Measurements from ENCODE around the gene BAZ2A.
A peak's percentile ranks its signal among the peaks of the same experiment; 100 is the strongest.
"Not testable (repeated sequence)": the region's sequence is repeated elsewhere in the genome, so short reads cannot be mapped to it uniquely, and the experiment has no call there.

The BAZ2A gene

GRCh38 chr12:56630180-56630632 is at the start of gene BAZ2A:
Gene BAZ2A (minus strand): TSS chr12:56630326. CDS start chr12:56617530, 12,796 bp downstream.
- peak within 1 kb of the TSS; percentile 75 to 99 (median 92) for H3K4me3 ChIP-seq
- H3K27ac ChIP-seq = peak within 1 kb of the TSS; percentile 75 to 99 (median 96)

- Histone ChIP-seq H3K27ac (peak overlapping the region in 1 of 21 experiments; percentile 26), H3K4me3 (no peak overlapping the region)
Observed at GRCh38 chr12:56678852-56679251, 48.7 kb upstream of the BAZ2A start.

GRCh38 chr12:56677680-56678079 is 47.6 kb upstream of the BAZ2A start:
- H3K27ac ChIP-seq = no peak overlapping the region
- no peak overlapping the region for H3K4me3 ChIP-seq

GRCh38 chr12:56676851-56677580 is 46.9 kb upstream of the BAZ2A start:
- Histone ChIP-seq H3K4me3 (no peak overlapping the region), H3K27ac (no peak overlapping the region)

- H3K27ac ChIP-seq = no peak overlapping the region
- H3K4me3 ChIP-seq = no peak overlapping the region
Observed at GRCh38 chr12:56671608-56672007, 41.5 kb upstream of the BAZ2A start.

GRCh38 chr12:56670836-56671235 is 40.7 kb upstream of the BAZ2A start:
- H3K4me3 ChIP-seq = no peak overlapping the region
- no peak overlapping the region for H3K27ac ChIP-seq

- Histone ChIP-seq H3K4me3 (no peak overlapping the region), H3K27ac (no peak overlapping the region)
Observed at GRCh38 chr12:56668197-56668457, 38.0 kb upstream of the BAZ2A start.

GRCh38 chr12:56661979-56662638 is 32.0 kb upstream of the BAZ2A start:
- Histone ChIP-seq H3K27ac (no peak overlapping the region), H3K4me3 (no peak overlapping the region)

- Histone ChIP-seq H3K27ac (no peak overlapping the region), H3K4me3 (no peak overlapping the region)
Observed at GRCh38 chr12:56661560-56661959, 31.4 kb upstream of the BAZ2A start.

- H3K27ac ChIP-seq = no peak overlapping the region
- no peak overlapping the region for H3K4me3 ChIP-seq
Observed at GRCh38 chr12:56658921-56659320, 28.8 kb upstream of the BAZ2A start.

GRCh38 chr12:56657416-56658379 is 27.6 kb upstream of the BAZ2A start:
- Histone ChIP-seq H3K4me3 (no peak overlapping the region), H3K27ac (no peak overlapping the region)

GRCh38 chr12:56653781-56654180 is 23.7 kb upstream of the BAZ2A start:
- not testable (repeated sequence) for H3K27ac ChIP-seq, H3K4me3 ChIP-seq

GRCh38 chr12:56648023-56648422 is 17.9 kb upstream of the BAZ2A start:
- not testable (repeated sequence) for H3K27ac ChIP-seq, H3K4me3 ChIP-seq

GRCh38 chr12:56645717-56646446 is 15.8 kb upstream of the BAZ2A start, which contains the start of gene ATP5F1B:
Gene ATP5F1B (minus strand): TSS chr12:56645984. CDS start chr12:56645963, 21 bp downstream.
- H3K4me3 ChIP-seq = peak within 1 kb of the TSS; percentile 73 to 97 (median 89)
- H3K27ac ChIP-seq = peak within 1 kb of the TSS; percentile 80 to 98 (median 96)

GRCh38 chr12:56645201-56645716 is 15.1 kb upstream of the BAZ2A start:
- peak overlapping the region; percentile 73 to 97 (median 89) for H3K4me3 ChIP-seq
- peak overlapping the region; percentile 80 to 98 (median 96) for H3K27ac ChIP-seq

GRCh38 chr12:56644654-56645053 is 14.5 kb upstream of the BAZ2A start:
- H3K4me3 ChIP-seq = peak overlapping the region; percentile 73 to 97 (median 89)
- peak overlapping the region in 18 of 21 experiments; percentile 82 to 98 (median 96) for H3K27ac ChIP-seq

- Histone ChIP-seq H3K27ac (no peak overlapping the region), H3K4me3 (no peak overlapping the region)
Observed at GRCh38 chr12:56641219-56641618, 11.1 kb upstream of the BAZ2A start.

- Histone ChIP-seq H3K4me3 (no peak overlapping the region), H3K27ac (peak overlapping the region in 14 of 21 experiments; percentile 81 to 97 (median 88))
Observed at GRCh38 chr12:56637621-56638020, 7.5 kb upstream of the BAZ2A start.

All from skin epidermis (tissue), 12 donors.